NCI-H2227 (cell line): ENCODE measurements around the gene HYDIN.

Source experiments
- DNase-seq: peaks from one replicate; lab custom pipeline; 2025; ENCODE audit not compliant: unreplicated experiment; lab: John Stamatoyannopoulos, UW

HYDIN gene

DNA sequence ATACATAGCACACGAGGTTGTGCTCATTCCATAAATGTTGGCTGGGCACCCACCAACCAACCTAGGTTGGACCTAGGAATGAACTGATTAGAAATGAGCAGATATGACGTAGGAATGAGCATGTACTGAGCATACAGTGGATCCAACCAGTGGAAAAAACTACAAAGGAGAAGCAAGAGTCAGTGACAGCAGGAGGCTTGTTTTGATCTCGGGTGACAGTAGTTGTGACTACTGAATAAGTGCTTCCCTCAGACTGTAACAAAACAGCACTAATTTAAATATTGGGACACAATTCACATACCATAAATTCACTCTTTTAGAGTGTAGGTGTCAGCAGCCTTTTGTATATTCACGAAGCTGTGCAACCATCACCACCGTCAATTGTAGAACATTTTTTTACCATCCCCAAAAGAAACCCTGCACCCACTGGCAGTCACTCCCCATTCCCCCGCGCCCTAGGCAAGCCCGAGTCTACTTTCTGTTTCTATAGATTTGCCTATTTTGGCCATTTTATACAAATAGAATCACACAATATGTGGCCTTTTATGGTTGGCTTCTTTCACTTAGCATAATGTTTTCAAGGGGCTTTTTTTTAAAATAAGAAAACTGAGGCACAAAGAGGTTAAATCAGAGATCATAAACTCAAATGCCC, 436.5 kb downstream of the HYDIN start:
- no peak for DNase-seq

DNA sequence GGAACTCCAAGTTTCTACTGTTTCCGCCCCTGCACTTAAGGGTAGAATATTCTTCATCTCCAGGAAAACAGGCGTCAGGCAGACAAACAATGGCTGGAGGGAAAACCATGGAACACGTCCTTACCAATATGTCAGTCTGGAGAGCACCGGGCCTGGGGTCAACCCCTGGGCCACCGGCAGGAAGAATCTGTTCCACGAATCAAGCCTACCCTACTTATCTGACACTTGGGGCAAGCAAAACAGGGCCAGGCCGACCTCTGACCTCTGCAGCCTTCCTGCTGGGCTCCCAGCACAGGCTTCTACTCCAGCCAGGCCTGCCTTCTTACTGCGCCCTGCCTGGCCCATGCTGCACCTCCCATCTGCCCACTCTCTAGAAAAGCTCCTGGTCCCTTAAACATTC, 439.7 kb downstream of the HYDIN start:
- DNase-seq: no peak

DNA sequence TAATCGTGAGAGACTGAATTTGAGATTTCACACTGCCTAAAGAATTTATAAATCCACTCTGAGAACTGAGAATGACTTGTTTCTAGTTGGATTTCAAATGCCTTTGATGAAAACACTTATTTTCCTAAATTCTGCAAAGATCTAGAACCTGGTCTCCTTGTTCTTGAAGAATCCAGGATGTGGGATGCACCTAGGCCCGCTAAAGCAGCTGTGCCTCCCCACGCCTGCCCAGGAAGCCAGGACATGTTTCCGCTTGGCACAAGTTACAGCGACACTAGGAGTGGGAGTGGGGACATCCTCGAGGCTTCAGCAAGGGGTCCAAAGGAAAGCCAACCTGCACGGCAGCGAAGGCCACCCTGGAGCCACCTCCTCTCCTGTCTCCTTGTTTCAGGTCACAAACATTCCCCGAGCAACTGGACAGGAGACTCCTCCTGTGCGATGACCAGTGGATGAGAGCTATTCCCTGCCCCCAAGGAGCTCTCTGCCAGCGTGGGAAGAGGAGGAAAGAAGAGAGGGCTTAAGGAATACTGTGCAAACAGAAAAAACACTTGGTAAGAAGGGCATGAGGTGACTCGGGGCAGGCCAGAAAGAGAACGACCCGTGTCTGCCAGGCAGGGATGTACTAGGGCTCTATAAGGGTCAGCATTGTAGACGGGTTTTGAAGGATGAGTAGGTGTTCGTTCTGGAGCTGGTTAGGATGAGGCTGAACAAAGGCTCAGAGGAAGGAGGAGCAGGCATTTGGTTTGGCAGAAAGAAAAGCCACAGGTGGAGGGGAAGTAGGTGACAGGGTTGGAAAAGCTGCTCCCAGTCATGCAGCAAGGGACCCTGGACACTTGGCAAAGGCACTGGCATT, 440.7 kb downstream of the HYDIN start:
- no peak for DNase-seq

DNA sequence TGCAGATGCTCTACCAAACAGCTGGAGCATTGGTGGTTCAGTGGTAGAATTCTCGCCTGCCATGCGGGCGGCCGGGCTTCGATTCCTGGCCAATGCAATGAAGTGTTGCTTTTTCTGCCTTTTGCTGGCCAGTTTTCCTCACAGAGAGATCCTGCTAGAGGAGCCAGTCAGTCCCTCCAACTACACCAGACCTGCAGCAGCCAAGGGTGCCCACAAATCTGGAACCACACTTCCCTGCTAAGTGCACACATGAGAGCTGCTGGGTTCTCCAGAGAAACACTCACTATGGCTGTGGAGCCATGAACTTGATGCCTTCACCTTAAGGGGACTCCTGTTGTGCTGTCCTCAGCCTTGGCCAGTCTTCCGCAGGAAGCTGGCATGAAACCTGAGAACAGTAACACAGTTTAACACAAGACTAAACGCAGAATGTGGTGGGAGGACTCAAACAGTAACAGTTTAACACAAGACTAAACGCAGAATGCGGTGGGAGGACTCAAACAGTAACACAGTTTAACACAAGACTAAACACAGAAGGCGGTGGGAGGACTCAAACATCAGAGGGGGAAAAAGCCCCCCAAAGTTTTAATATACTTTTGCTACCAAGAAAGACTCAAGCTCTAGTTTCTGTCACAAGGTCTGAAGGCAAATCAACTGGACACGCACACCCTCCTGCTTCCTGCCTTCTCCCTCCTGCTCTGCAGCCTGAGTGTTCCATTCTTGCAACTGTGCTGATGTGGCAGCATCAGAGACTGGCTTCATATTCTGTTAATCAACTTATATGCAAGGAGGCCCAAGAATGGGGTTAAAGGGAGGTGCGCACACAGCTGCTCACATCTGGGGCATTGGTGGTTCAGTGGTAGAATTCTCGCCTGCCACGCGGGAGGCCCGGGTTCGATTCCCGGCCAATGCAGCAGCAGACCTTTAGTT, 441.6 kb downstream of the HYDIN start:
- DNase-seq: no peak

DNA sequence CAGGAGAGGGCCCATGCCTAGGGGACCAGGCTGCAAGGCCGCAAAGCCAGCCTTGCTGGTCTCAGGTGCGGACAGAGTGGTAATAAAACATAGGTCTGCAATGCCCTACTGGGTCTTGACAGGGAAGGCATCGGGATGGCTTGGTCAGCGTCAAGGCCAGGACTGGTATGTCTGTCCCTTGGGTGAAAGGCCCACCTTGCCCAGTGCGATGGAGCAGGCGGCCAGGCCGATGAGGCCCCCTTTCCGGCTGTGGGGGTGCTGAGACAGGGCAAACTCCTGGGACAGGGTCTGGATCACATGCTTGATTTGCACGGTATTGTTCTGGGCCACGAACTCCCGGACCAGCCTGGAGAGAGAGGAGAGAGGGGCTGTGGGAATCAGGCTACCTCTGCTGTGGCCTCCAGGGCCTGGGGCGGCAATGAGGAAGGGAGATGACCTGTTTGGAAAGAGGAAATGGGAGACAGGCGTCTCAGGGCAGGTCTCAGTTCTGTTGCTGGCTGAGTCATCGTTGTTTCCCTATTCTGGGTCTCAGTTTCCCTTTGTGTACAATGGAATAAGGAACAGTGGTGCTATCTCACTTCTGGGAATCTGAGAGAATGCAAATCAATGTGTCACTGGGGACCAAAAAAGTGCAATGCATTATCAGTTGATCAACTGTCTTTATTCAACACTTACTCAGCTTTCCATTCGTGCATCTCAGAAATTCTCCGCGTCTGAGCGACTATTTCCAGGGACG, 444.3 kb downstream of the HYDIN start:
- no peak for DNase-seq

DNA sequence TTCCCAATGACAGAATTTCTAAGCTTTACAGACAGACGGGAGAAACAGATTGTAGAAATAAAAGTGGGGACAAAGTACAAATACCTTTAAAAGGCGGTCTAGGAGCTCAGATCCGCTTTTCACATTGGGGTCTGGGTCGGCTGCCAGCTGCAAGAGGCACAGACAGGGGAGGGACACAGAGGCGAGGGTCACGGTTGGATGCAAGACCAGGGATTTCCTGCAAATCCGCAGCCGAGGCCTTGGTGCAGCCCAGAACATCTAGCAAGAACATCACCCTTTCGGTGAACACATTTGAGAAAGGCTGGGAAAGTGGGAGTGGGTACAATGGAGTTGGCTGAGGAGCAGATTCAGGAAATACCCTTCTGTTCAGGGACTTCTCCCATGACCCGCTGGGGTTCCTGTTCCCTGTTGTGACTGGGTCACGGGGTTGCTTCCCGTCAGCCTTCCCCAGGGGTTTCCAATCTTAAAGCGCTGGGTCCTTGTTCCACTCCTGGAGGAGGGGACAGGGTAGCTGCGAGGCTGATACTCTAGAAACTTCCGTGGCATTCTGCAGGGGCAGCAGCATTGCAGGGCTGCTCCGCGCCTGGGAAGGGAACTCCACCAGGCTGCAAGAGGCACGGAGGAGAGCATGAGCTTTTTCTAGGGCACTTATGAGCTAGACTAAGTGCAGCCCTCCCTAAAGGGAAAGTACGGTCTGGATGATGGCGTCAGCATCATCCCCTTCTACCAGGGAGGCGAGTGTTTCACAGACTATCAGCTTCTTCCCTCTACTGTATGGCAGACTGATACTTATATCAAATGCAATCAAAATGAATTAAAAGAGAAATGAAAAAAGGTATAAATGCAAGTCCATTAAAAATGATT, 445.6 kb downstream of the HYDIN start:
- DNase-seq: no peak

DNA sequence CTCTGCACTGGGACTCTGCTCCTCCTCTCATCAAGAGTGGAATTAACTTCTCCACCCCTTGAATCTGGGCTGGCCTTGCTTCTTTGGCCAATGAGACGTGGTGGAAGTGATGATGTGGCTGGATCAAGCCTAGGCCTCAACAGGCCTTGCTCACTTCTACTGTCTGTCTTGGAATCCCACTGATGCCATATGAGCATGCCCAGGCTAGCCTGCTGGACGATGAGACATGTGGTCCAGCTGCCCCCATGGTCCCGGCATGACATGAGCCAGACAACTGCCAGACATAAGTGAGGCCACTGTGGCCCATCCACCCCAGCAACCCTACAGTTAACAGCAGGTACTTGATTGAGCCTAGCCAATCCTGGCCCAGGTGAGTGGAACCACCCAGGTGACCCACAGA, 448.3 kb downstream of the HYDIN start:
- DNase-seq: no peak

DNA sequence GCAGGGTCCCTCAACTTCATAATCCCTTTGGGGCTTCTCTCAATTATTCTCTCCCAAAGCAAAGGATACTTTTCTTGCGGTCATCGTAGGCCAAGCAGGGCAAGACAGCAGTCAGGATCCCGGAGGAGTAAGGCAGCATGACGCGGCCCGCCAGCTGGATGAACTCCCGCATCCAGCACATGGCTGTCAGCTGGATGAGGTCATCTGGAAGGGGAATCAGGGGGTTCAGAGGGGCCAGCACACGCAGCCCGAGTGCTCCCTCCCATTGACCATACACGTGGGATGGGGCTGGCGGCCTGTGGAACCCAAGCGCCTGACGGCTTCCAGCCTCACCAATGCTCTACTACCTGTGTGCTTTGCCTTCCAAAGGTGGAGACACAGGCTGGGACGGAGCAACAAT, 448.7 kb downstream of the HYDIN start:
- no peak for DNase-seq

DNA sequence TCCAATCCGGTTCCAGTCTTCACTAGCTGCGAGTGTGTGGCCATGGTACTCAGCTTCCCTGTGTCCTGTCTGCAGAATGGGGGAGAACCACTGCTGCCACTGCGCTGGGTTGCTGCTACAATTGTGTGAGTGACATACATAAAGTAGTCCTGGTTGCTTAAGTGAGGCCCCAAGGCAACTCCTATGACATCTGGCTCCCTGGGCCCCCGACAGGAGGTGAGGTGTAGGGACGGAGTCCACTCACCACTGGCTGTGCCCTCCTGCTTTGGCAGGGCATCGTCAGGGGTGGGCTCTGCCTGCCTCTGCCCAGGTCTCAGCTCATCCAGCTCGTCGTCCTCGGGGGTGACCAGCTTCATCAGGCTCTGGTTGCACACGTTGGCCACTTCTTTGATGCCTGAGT, 450.0 kb downstream of the HYDIN start:
- DNase-seq: no peak

DNA sequence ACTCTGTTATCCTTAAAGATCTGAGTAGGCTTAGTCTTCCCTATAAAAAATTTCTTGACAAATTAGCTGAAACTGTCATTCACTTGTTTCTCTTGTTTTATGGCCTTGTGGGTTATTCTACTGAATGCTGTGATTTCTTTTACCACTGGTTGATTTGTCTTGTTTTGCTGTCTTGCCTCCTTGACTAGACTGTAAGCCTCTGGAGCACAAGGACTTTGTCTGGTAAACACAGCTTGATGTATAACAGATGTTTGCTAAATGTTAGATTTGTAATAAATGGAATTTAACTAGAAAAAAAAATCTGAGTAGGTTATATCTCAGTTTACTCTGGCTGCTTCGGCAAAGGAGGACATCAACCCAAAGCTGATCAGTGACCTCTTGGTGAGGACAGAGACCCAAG, 451.2 kb downstream of the HYDIN start:
- DNase-seq: no peak

DNA sequence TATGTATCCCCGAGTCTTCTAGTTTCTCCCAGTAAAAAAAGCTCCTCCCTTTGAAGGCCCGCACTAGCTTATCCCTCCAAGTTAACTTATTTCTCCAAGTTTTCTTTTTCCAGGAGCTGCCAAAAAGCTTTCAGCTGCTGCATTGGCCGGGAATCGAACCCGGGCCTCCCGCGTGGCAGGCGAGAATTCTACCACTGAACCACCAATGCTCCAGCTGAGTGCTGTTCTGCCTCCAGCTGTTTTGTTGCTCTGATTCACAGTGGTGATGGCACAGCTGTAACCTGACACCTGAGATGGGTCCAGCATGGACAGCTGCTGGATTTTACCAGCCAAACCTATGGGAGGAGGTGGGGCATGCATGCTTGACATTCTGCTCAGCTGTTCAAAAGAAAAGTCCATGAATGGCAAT, 451.6 kb downstream of the HYDIN start:
- DNase-seq: peak; percentile 57

DNA sequence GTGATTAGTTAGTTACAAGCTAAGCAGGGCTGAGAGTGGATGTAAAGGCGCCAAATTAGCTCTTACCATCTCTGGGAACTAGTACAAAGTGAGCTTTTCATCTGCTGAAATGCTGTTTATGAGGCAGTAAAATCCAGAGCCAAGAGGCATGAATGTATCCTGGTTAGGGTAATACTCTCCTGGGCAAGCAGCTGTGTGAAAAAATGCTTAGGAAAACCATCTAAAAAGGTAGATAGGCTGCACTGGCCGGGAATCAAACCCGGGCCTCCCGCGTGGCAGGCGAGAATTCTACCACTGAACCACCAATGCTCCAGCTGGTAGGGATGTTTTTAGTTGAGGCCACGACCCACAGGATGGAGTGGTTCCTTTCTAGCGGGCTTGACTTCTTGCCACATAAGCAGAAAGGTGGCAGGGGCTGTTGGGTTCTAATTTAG, 452.5 kb downstream of the HYDIN start:
- no peak for DNase-seq

DNA sequence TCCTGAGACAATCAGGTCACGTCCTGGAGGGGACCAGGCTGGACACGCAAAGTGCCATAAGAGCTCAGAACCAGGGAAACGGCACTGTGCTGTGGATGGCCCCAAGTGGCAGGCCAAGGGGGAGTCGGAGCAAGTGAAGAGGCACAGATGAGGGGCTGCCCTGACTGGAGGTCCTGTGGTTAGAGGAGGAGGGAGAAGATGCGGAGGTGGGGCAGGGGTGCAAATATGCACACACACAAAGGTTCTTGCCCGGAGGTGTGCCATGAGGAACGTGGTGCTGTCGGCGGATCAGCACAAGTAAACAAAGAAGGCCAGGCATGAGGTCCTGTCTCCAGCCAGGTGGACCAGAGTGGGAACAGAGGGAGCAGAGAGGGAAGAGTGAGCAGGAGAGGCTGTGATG, 453.0 kb downstream of the HYDIN start:
- DNase-seq: no peak

DNA sequence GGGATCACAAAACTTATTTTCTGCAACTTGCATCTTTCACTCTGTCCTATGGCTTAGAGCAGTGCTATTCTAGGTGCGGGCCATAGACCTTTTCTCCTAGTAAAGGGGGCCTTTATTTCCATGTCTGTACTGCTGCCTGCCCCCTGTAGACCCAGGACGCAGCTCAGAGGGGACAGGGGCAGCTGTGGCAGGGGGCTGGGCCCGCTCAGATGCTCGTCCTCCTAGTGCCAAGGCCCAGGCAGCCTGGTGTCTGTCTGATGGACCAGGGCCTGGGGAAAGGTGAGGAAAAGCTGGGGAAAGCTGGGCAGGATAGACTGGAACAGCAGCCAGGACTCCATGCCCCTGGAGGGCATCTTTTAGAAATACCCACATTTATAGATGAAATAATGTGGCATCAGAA, 455.1 kb downstream of the HYDIN start:
- DNase-seq: no peak

DNA sequence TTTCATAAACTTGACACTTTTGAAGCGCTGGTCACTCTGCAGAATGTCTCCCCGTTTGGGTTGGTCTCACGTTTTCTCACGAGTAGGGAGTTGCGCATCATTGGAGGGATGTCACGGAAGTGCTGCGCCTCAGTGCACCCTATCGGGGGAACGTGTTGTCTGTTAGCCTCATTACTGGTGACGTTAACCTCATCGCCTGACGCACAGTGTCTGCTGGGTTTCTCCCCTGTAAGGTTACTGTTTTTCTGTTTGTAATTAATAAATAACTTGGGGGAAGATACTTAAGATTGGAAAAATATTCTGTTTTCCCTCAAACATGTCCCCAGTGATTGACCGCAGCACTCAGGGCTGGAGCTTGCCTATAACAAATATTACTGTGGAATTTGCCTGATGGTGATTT, 456.3 kb downstream of the HYDIN start:
- no peak for DNase-seq

DNA sequence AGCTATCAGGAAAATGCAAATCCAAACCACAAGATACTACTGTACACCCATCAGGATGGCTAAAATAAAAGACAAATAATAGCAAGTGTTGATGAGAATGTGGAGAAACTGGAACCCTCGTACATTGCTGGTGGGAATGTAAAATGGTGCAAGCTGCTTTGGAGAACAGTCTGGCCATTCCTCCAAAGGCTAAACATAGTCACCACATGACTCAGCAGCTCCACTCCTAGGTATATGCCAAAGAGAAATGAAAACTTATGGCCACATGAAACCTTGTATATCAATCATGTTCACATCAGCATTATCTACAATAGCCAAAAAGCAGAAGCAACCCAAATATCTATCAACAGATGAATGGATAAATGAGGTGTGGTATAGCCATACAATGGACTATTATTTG, 458.0 kb downstream of the HYDIN start:
- no peak for DNase-seq

DNA sequence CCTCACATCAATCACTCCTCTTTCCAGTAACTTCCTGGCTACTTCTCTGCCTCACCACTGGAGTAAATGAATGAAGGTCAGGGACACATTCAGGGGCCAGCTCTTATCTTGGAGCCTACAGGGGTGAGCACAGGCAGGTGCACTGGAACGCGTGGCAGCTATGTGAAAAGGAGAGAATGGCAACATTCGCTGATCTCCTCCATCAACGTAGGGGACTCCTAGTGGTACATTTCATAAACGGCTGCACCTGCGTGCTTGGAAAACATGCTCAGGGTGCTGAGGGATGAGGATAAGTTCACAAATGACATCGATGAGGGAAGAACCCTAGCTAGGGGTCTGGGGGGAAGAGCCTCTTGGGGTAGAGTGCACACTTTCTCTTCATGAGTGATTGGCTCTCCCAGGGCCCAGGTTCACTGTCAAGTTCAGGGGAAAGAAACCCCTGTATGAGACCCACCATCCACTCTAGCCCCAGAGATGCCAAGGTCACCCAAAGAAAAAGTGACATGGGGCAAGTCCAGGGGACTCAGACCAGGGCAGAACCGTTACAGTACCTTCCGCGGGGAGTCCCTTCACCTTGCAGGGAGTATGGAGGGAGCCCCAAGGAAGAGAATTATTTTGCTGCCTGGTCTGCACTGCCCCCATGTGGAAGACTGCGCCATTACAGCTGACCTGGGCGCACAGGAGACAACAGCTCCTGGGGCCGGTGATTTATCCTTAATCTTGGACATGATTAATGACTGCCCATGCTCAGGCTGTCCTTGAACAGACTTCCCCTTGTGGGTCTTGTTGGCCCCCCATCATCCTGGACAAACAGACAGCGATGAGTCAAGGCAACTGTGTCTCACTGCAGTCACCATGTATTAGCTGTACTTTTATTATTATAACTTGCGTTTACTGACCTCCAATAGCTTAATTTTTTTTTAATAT, 459.6 kb downstream of the HYDIN start:
- peak; percentile 61 for DNase-seq

DNA sequence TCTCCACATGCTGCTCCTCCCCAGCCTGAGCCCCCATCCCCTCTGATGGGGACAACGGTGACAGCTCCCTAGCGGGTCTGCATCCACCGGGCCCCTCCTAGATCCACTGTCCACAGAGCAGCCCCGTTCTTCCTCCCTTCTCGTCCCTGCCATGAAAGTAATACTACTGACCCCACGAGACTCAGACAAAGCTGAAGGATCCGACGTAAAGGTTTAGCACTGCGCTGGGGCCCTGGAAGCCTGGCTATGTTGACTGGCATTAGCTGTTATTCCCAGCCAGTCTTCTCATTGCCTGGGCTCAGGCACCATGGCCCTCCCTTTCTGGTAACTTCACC, 460.3 kb downstream of the HYDIN start:
- no peak for DNase-seq

DNA sequence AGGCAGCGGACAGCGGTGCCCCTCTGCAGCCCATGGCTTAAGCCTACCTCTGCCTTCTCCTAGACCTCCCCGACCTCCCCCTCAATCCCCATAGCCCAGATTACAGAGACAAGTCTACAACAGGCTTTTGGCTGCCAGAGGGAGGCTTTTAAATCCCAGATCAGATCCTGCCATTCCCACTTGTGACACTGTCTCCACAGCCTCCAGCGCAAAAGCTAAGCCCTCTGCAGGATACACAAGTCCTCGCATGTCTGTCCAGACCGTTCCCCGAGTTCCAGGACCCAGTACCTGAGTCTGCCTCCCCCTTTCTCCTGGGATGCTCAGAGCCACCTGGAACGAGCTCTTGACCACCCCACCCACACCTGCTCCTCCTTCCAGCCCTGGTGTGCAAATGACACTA, 460.8 kb downstream of the HYDIN start:
- no peak for DNase-seq
